Smooth muscle cell of the brain vasculature (primary cell): ENCODE results near the gene FERMT1.
"Not testable (repeated sequence)": the region's sequence is repeated elsewhere in the genome, so short reads cannot be mapped to it uniquely, and the experiment has no call there.

Experiments used
- DNase-seq: peaks from one replicate; pipeline ENCODE4 v3.0.0-alpha.2; 2012; ENCODE audit warnings: low read depth, low spot score

The FERMT1 gene

DNA sequence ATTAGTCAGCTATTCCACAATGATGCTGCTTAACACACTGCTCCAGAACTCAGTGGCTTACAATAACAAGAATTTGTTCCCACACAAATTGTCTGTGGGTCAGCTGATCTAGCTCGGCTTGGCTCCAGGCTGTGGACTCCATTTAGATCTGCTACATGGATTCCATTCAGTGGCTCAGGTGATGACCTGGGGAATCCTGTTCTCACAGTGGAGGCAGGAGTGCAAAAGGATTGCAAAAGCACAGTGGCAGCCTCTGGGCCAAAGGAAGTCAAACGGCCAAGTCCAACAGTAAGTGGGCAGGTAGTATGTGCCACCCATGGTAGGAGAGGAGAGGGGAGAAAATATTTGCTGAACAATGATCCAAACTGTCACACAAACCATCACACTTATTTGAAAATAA, 53.2 kb downstream of the FERMT1 start:
- no peak for DNase-seq

DNA sequence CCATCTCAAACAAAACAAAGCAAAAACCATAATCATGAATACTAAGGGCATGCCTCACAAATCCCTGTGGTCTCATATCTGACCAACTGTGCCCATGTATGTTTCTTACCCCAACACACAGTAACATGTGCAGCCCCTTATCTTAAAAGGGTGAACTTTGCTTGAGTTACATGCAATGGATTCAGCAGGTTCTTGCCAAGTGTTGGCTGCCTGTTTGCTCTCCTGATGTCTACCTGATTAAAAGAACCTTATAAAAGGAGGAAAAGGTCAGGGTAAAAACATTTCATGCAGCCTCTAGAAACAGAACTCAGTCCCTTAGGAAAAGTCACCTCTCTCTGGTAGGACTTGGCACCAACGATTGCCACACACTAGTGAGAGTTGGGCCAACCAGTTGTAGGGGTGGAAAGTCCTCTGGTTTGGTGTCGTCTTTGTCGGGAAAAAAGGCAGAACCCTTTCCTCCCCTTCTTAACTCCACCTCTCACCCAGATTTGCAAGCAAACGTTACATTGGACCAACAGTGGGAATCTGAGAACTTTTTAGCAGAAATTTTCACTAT, 55.0 kb downstream of the FERMT1 start:
- DNase-seq: no peak

DNA sequence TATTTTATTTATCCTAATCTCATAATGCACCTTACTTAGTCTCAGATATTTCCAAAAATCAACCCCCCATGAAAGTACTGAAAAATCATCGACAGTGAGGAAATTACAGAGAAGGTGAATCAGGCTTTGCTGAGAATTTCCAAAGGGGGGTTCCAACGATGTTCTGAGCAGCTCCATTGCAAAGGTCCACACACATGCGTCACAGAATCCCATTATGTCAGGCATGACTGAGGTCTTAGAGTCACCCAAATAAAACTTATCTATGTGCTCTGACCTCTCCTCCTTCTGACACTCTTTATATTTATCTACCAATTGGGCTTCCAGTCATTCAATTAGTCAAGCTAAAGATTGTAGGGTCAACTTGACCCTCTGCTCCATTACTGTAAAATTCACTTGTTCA, 56.2 kb downstream of the FERMT1 start:
- no peak for DNase-seq

DNA sequence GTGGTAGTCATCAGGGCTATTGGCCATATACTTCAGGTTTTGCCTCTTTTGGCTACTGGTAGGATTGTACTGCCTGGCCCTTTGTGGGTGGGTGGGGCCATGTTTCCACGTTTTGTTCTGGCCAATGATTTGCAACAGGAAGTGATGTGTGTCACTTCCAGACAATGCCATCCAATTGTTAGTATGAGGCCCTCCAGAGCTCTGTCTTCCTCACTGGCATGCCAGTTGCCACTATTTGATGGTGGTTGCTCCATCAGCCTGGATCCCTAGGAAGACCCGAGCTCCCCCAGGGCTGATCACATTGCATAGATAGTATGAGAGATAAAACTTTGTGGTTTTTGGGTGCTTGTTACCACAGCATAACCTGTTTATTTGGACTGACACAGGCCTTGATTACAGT, 61.3 kb downstream of the FERMT1 start:
- no peak for DNase-seq

DNA sequence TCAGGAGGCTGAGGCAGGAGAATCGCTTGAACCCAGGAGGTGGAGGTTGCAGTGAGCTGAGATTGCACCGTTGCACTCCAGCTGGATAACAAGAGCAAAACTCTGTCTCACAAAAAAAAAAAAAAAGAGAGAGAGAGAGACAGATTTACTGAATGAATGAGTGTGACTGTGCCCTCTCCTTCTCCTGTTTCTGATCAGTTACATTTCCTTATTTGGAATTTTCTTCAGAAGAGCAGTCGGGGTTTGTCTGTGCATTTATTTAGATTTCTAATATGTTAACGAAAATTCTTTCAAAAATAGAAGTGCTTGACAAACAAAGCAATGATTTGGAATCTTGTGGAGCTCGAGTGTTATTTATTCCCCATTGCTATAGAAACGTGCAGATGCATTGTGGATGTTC, 62.6 kb downstream of the FERMT1 start:
- no peak for DNase-seq

DNA sequence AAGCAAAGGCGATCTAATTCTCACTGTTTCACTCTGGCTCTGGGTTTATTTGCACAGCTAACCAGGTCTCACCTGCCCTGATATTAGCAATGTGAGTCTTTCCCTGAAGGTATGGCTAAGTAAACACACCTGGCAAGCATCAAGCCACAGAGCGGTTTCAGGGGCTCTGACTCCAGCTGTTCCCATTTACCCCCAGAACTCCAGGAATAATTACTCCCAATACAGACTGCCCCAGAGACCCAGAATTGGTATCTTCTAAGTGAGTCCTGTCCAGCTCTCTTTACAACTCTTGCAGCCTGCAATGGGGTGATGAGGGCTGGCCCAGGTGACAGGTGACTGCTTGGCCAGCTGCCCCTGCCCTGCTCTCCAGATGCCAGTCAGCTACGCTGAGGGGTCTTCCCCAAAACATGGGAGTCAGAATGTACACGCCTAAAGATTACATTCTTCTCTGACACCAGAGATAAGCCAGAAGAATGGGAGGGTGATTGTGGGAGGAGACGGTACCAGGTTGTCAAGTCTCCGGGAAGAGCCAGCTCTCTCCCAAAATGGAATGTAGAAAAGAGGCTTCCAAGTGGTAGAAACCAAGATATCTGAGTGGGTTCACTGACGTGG, 64.0 kb downstream of the FERMT1 start:
- no peak for DNase-seq

DNA sequence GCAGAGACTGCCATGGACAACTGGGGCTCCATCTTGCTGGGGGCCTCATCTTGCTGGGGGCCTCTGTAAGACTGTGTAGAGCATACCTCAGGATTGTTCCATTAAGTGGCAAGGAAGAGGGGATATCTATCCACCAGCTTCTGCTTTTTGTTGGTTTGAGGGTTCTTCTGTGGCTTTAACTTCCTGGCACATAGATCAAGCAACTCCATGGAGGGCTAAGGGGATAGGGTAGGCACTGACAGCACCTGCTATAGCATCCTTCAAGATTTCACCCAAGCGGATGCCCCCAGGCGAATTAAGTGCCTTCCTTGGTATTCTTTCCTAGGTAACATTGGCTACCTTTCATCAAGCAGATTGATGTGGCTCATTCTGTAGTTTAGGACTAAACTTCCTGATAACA, 65.1 kb downstream of the FERMT1 start:
- DNase-seq: no peak

DNA sequence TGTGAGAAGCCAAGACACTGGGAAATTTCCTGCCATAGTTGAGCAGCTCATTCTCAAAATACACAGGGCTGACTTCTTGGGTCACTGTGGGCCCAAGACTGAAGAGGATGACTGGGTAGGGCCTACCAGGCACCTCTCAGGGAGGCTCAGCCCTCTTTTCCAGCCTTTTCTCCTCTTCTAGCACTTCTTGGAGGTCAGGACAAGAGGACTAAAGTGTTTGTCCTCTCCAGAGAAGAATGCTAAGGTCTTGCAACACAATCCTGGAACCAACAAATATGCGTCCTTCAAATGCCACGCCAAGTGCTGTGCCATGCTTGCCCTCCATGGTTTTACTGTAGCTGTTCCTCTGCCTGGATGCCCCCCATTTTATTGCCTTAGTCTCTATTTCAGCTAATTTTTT, 65.7 kb downstream of the FERMT1 start:
- no peak for DNase-seq

DNA sequence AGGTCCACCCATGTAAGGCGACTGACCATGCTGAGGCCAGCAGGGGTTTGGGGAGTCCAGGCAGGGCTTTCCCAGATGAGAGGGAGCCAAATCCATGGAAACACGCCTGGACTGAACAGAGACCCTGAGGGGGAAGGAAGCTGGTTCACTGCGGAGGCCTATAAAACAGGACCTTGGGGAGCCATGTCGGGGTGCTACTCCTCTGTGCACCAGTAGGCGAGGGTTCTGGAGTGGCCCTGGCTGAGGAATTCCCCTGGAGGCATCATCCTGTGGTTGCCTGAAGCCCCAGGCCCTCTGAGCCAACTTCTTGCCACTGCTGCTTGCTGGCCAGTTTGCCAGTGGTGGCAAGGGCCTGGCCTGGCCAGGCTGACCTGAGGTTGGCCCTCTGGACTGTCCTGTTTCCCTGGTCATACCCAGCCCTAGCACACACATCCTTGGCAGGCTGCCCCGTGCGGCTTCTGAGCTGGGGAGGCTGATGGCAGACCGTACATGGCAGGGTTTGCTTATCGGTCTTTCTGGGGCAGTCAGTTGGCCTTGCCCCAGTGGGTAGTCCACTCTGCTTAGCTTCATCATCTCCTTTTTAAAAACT, 66.8 kb downstream of the FERMT1 start:
- no peak for DNase-seq

DNA sequence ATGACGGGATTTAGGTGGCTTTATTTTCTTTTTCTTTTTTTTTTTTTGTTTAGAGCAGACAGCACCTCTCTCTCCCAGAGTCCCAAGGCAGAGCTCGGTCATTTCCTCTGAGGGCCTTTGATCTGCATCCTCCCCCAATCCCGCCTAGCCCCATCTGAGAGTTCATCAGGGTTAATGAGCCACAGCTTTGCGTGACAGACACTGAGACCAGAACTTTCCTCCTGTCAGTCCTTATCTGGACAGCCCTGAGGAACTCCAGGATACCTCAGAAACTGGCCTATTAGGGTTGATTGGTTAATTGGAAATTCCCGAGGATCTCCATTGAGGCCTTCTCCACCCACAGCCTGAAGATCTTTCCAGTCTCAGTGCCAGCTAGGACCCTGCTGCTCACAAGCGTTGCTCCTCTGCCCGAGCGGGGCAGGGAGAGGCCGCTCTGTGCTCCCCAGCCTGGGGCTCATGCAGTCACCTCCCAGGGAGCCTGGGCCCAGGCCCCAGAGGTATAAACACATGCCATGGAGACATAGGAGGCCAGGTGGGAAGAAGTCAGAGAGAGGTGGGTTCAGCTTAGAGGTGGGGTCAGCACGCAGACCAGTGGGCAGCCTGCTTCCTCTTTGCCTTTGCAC, 67.6 kb downstream of the FERMT1 start:
- DNase-seq: no peak

DNA sequence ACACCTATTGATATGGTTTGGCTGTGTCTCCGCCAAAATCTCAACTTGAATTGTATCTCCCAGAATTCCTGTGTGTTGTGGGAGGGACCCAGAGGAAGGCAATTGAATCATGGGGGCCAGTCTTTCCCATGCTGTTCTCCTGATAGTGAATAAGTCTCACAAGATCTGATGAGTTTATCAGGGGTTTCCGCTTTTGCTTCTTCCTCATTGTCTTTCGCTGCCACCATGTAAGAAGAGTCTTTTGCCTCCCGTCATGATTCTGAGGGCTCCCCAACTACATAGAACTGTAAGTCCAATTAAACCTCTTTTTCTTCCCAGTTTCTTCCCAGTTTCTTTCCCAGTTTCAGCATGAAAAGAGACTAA, 68.2 kb downstream of the FERMT1 start:
- not testable (repeated sequence) for DNase-seq

DNA sequence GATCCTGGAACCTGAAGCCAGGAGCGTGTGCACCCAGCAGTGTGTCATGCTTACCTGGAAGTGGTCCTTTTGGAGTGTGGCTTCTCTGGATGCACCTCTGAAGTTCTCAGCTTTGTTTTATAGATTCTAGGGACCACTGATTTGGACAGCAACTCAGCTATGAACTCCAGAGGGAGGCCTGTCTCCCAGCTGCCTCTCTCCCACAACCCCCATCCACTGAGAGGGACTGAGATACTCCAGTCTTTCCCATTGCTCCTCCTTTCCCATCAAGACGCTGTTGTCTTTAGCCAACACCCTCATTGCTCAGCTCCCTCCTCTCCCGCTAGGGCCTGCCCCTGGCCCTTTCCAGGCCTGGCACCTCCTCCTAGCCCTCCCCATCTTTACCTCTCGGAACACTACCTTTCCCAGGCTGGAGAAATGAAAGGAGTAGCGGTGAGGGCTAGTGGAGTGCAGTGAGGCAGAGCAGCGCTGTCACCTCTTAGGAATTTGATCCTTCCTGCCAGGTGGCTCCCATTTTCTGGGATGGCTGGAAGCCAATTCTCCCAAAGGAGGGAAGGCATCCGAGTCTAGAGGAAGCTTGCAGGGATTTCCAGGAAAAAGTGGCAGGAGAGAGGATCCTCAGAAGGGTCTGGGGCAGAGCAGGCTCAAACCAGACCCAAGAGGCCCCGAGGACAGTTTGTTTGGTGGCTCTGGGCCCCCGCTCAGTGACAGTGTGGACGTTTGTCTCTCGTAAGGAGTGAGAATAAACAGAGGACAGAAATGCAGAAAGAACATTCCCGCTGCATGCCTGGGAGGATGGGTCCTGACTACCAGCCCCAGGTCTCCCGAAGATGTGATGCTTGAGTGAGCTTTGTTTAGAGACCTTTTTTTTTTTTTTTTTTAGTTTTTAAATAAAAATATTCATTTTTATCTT, 68.8 kb downstream of the FERMT1 start, which contains the start of gene LRRN4:
TSS of gene LRRN4 (minus strand) at position 285 of the 913 bp plus-strand sequence. CDS start 1,261 bp downstream, outside the sequence.
- DNase-seq: no peak

DNA sequence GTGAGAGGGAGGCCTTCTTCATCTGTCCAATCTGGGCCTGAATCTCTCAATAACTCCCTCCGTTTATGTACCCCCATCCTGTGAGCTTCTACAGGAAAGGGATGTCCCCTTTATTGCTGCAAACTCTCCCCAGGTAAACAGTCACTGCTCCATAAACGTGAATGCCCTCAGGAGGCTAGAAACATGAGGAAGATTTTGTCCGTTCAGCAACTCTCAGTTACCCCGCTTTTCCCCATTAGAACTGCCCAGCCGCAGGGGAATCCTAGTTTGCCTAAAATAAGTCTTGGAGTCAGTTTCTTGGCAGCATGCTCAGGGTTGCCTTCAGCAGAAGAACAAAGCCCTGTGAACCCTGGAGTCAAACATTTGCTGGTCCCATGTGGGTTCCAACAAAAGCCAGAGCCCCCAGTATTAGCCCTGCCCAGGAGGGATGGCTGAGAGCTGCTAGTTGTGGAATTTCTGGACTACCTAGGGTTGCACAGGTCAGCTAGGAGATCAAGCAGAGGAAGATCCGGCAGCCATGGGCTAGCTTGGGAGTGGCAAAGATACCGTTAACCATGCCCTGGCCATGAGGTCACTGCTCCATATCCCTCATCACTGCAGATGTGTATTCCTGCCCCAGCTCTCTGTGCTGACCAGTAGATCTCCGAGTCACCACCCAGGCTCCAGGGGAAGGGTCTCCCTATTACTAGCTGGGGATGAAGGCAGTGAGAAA, 69.6 kb downstream of the FERMT1 start:
- DNase-seq: no peak

DNA sequence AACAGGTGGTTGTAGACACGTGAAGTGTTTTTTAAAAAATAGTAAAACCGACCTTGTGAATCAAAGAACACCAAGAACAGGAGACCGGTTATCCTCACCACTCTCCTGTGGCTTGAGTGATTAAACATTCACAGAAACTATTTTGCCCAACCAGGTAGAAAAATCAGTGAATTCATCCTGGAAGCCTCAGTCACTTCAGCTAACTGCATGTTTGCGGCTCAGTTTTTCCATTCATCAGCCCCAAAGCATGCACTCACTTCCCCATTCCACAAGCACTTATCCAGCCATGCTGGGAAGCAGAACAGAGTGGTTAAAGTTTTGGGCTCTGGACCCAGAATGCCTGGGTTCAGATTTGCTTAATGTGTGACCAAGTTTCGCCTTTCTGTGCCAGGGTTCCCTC, 71.3 kb downstream of the FERMT1 start:
- DNase-seq: no peak

DNA sequence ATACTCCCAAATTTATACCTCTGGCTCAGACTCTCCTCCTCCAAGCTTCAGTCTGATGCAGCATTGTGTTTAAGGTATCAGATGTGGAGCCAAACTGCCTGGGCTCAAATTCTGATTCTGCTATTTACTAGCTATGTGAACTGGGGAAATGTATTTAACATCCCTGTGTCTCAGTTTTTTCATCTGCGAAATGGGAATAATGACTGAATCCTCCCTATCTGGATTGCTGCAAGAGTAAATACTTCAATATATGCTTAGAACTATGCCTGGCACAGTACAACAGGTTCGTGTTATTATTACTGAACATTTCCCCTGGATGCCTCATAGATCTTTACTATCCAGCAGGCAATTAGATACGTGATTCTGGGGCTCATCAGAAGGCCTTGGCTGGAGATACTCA, 74.4 kb downstream of the FERMT1 start:
- no peak for DNase-seq

DNA sequence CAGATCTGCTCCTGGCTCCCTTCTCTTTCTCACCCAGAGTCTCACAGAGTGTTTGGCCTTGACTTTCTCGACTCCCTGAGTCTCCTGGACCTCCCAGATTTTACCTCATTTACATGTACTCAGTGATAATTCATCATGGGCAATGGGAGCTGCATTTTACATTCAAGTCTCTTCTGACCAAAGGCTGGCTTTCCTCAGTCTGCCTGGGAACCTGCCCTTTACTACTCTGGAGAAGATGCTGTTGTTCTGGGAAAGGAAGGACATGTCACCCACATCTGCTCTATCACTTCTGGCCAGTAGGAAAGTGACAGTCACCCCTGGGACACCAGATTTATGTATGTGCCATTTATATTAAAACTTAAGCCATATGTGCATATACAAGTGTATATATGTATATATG, 76.4 kb downstream of the FERMT1 start:
- no peak for DNase-seq

DNA sequence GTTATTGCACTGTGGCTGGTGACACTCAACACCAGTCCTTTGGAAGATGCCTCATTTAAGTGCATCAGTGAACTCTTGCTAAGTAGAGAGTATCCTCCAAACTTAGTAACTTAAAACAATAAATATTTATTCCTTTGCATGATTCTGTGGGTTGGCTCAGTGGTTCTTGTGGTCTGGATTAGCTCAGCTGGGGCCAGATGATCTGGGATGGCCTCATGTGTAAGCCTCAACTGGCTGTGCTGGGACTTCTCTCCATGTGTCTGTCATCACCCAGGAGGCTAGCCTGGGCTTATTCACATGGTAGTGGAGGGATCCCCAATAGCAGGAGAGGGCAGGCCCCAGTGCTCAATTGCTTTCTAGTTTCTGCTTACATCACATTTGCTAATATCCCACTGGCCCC, 77.3 kb downstream of the FERMT1 start:
- DNase-seq: no peak

DNA sequence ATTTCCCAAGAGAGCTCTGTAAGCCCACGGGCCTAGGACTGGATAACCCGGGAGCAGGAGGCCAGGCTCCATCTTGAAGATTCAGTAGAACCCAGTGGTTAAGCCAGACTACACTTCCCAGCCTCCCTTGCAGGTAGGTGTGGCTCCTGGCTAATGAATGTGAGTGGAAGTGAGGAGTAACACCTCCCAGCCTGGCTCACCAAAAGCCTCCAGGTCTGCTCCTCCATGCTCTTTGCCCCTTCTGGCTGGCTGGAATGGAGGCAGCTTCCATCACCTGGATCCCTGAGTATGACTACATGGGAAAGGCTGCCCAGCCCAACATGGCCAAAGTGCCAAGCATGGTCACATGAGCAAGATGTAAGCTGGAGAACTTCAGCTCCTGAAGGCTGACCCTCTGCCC, 78.7 kb downstream of the FERMT1 start:
- no peak for DNase-seq

DNA sequence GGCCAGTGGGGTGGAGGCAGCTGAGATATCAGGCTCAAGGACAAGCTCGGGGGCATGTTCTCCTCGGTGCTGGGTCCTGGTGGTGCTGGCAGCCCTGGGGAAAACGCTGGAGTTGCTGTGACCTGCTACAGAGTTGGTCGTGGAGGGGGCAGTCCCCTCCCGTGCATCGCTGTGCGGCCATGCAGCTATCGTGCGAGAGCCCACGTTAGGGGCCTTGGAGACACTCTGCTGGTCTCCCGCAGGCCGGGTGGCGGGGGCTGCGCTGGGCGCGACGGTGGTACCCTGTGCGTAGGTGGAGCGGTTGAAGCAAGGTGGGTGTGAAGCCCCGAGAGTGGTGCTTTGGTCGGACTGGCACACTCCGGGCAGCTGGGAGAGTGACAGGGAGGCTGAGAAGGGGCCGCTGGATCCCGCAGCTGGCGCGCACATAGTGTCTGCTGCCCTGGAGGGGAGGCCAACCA, 81.0 kb downstream of the FERMT1 start:
- DNase-seq: no peak

DNA sequence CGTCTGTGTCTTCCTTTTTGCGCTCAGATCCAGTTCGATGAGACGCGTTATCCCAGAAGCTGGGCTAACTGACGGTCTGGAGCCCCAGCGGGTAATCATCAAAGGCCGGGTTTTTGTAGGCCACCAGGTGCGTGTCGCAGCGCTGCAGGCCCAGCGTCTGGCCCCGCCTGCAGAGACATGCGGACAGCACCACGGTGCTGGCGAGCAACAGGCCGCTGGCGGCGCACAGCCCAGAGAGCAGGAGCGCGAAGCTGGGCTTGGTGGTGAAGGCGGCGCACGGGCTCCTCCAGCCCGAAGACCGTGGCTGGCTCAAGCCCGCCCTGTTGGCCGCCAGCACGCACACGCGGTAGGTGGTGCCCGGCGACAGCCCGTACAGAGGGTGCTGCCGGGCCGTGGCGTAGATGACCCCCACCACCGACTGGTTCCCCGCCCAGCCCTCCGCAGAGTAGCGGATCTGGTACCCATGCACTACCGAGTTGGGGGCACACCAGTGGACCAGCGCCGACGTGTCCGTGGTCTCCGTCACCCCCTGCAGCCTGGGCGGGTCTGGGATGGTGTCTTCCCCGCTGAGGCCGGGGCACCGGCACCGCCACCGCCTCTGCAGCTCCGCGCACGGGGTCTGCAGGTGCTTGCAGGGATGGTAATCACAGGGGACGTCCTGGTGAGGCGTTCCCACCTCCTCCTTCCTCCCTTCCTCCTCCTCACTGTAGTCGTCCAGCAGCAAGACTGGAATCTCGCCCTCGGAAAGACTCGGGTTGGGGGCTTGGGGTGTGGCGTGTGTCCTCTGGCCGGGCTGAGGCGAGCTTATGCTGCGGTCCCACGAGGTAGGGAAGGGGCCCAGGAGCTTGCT, 81.6 kb downstream of the FERMT1 start:
- no peak for DNase-seq
